GM21825 (cell line): ENCODE measurements around the gene ZNF609.
"Not testable (repeated sequence)": the region's sequence is repeated elsewhere in the genome, so short reads cannot be mapped to it uniquely, and the experiment has no call there.

Experiments used
- ATAC-seq: cut with Tn5 transposase; IDR thresholded peaks from one replicate; pipeline ENCODE4 v1.9.1; 2021; ENCODE audit warnings: mild to moderate bottlenecking, moderate library complexity; ENCODE audit not compliant: unreplicated experiment

The ZNF609 gene

GRCh38 chr15:64643685-64644084, 183.3 kb downstream of the ZNF609 start:
- no peak for ATAC-seq

- ATAC-seq: not testable (repeated sequence)
Observed at GRCh38 chr15:64644811-64645210, 184.4 kb downstream of the ZNF609 start.

GRCh38 chr15:64645995-64646394, 185.6 kb downstream of the ZNF609 start:
- no peak for ATAC-seq

DNA sequence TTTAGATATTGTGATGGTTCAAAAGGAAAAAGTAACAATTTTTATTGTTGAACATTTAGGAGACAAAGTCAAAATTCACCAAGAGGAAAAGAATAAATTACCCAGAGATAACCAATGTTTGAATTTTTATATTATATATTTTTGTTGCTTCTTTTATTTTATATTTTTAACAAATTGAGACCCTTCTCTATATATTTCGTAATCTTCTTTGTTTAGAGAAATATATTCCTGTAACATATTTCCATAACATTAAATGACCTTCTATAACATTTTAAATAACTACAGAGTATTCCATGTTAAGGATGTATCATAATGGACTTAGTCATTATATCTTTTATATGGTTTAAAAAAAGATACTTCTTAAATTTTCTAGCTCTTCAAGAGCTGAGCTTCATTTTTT, 187.0 kb downstream of the ZNF609 start:
- no peak for ATAC-seq

- ATAC-seq: no peak
Observed at GRCh38 chr15:64650552-64650951, 190.2 kb downstream of the ZNF609 start.

- ATAC-seq: peak; percentile 75
Observed at GRCh38 chr15:64651601-64652191, 191.3 kb downstream of the ZNF609 start.

DNA sequence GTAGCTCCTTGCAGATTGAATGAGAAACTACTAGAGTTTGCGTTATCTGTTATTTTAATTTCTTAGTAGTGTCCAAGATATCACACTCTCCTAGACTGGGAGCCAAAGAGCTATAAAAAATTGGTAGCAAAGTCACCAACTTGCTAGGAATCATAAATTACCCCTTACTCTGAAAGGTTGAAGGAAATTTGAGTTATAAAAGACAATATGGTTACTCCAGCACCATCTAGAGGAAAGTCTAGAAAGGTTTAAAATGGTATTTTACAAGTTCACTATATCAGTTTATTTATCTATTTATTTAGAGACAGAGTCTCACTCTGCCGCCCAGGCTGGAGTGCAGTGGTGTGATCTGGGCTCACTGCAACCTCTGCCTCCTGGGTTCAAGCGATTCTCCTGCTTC, 193.4 kb downstream of the ZNF609 start:
- no peak for ATAC-seq

GRCh38 chr15:64656508-64656907, 196.1 kb downstream of the ZNF609 start:
- ATAC-seq: no peak

DNA sequence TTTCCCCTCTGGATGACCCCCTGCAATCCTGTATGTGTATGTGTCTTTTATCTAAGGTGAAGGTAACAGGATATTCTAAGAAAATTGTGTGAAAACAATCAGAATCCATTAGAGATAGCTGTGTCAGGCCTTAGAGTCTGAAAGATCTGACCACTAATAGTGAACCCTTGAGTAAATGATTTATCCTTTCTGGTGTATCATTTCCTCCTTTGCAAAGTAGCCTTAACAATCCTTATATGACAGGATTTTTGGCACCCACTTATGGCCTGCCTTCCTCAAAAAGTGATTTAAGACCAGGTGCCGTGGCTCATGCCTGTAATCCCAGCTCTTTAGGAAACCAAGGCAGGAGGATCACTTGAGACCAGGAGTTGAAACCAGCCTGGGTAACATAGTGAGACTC, 204.8 kb downstream of the ZNF609 start:
- ATAC-seq: peak; percentile 82

GRCh38 chr15:64667736-64668161, 207.4 kb downstream of the ZNF609 start:
- ATAC-seq: no peak

DNA sequence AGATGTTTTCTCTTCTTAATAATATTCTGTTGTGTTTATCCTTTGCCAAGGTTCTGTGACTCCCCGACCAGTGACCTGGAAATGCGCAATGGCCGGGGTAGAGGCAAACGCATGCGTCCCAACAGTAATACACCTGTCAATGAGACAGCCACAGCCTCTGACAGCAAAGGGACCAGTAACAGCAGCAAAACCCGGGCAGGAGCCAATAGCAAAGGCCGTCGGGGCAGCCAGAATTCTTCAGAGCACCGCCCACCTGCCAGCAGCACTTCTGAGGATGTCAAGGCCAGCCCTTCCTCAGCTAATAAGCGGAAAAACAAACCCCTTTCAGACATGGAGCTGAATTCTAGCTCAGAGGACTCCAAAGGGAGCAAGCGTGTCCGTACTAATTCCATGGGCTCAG, 213.5 kb downstream of the ZNF609 start:
- ATAC-seq: no peak

GRCh38 chr15:64678126-64678819, 217.9 kb downstream of the ZNF609 start:
- no peak for ATAC-seq

DNA sequence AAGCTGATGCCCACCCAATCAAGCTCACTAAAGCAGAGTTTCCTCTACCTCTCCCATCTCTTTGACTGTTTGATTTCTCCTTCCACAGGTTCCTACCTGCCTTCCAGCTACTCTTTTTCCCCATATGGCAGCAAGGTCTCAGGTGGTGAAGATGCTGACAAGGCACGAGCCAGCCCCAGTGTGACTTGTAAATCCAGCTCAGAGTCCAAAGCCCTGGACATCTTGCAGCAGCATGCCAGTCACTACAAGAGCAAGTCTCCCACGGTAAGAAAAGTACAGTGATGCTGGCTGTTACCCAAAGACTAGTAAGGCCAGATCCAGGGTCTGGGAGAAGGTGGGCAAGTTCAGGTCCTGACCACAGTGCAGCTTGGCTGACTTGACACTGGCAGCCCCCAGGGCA, 219.7 kb downstream of the ZNF609 start:
- no peak for ATAC-seq

DNA sequence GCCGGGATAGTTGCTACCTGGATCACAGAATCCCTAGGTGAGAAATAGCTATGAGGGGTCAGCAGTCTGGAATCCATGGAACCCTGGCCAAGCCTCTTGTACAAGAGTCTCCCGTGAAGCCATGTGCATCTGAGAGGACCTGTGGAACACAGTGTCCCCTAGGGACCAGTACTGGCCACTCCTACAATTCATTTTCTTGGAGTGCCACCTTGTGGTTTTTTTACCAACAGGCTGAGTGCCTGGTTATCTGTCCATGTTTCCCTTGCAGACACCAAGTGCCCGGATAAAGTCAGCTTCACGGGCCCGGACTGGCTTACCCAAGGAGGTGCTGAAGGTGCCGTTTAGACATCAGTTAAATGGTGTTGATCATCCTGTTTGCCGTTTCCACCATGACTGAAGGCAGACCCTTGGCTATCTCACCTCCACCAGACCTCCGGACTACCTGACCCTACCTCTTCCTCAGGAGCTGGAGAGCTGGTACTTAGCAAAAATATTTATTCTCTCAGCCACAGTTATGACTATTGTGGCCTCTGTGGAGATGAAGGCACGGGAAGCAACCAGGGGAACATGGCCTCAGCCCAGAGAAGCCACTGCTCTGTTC, 221.1 kb downstream of the ZNF609 start:
- ATAC-seq: no peak

GRCh38 chr15:64682255-64682654, 221.9 kb downstream of the ZNF609 start:
- no peak for ATAC-seq

- ATAC-seq: no peak
Observed at GRCh38 chr15:64683378-64683777, 223.0 kb downstream of the ZNF609 start.

DNA sequence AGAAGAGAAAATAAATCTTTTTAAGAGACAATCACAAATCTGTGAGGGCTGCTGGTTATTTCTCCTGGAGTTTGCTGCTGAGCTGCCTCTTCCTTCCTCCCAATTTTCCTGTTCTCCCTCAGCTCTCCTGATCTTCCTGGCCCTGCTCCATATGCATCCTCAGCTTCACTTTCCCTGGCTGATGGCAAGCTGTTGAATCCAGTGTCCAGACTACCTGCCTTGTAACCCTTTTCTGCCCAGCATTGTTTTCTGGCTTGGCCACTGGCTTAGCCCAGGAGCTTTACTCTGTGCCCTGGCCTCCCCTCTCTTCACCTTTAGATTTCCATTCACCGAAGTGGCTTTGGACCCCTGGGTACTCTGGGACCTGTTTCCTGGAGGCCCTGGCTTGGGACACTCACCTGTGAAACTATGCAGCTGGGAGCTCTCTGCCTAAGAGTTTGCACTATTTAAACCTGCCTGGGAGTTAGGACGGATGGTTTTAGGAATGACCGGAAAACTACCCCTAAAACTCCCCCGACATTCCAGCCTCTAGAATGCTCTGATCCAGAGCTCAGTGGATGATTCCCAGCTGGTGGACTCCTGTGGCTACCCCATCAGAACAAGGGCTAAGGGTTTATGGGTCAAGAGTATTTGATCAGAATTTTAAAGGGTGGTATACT, 225.0 kb downstream of the ZNF609 start:
- no peak for ATAC-seq

- no peak for ATAC-seq
Observed at GRCh38 chr15:64686130-64686735, 225.9 kb downstream of the ZNF609 start.

- ATAC-seq: no peak
Observed at GRCh38 chr15:64687172-64687571, 226.8 kb downstream of the ZNF609 start.

- no peak for ATAC-seq
Observed at GRCh38 chr15:64687688-64688087, 227.3 kb downstream of the ZNF609 start.

DNA sequence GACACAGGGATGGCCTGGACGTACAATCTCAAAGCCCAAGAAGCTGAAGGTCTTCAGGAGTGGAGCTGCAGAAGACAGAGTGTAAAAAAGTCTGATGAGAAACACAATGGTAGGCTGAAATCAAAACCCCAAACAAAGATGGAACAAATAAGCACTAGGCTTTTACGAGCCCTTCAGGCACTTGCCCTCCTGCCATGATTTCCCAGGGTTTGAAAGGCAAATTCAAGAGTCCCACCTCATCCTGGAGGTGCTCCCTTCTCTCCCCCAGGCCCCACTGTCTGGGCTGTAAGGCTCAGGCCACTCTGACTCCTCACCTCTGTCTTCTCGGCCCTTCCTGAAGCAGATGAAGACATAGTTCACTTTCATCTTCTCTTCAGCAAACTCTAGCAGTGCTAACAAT, 228.4 kb downstream of the ZNF609 start:
- no peak for ATAC-seq
